Lower lobe of right lung (tissue), 2 donors: ENCODE data around the gene GTF2A1L. TPM values are rescaled to one million over a fixed set of nuclear protein-coding genes. Genes with fewer than 3 reads are reported as not detected.

Experiments used
- ATAC-seq, 2 donors: fragments of 200-7000 bp; cut with Tn5 transposase; one replicate each; pipeline ENCODE4 v1.9.1; 2020 to 2022; ENCODE audit warnings: mild to moderate bottlenecking in 2 of 2, moderate library complexity in 2 of 2
- DNase-seq: peaks from one replicate; pipeline ENCODE4 v3.0.0-alpha.2; 2020
- H3K27ac ChIP-seq: fragments of 200-600 bp; one replicate; pipeline ENCODE4 v1.8.0; 2022
- H3K27me3 ChIP-seq: fragments of 200-600 bp; one replicate; pipeline ENCODE4 v1.8.0; 2022; ENCODE audit warnings: low read depth
- H3K36me3 ChIP-seq: fragments of 200-600 bp; one replicate; pipeline ENCODE4 v1.8.0; 2022; ENCODE audit warnings: mild to moderate bottlenecking
- H3K4me1 ChIP-seq: fragments of 200-600 bp; one replicate; pipeline ENCODE4 v1.8.0; 2022
- H3K4me3 ChIP-seq: fragments of 200-600 bp; one replicate; pipeline ENCODE4 v1.8.0; 2022; ENCODE audit warnings: mild to moderate bottlenecking
- H3K9me3 ChIP-seq: fragments of 200-600 bp; one replicate; pipeline ENCODE4 v1.8.0; 2022
- CTCF ChIP-seq: fragments of 200-600 bp; IDR thresholded peaks from one replicate; pipeline ENCODE4 v1.8.0; 2022; ENCODE audit warnings: antibody characterized with exemption, mild to moderate bottlenecking
- intact Hi-C: fragments of 100-400 bp; cut with DNase I; formaldehyde crosslinking; loops from one replicate; pipeline ENCODE4 v1.11.0; 2022
- total RNA-seq: library from RNA; stranded (reverse); fragmentation: NEBNext Ultra II Directional; extraction: Animal tissue kit (Norgen Biotek cat#: 25700); gene quantifications from one replicate; pipeline ENCODE4 v1.2.1, GENCODE V29; 2021
- donor health status: DM: no; HTN: yes; CAD: no; lungs with severe emphysema.

The GTF2A1L gene
- total RNA-seq, 1 donor from 2014 or later = not detected

- H3K36me3 ChIP-seq = no peaks in the 10 kb centered on the region
- H3K4me1 ChIP-seq = no peaks in the 10 kb centered on the region
- ATAC-seq = no peak
Measured at GRCh38 chr2:48673581-48673980, 55.9 kb downstream of the GTF2A1L start.

GRCh38 chr2:48674933-48675332 is 57.3 kb downstream of the GTF2A1L start:
- intact Hi-C loops = no loop called here
- Histone ChIP-seq H3K9me3 (no peaks in the 10 kb centered on the region), H3K27ac (no peak overlapping the region), H3K27me3 (no peaks in the 10 kb centered on the region), H3K4me1 (no peaks in the 10 kb centered on the region), H3K36me3 (no peaks in the 10 kb centered on the region), H3K4me3 (no peak overlapping the region)
- TF ChIP-seq CTCF = no peak
- no peak for DNase-seq
- ATAC-seq = no peak

More at GRCh38 chr2:48673581-48673980, 55.9 kb downstream of the GTF2A1L start:
- no peak for TF ChIP-seq CTCF
- DNase-seq = no peak
- no peak overlapping the region for H3K27ac ChIP-seq
- no peak overlapping the region for H3K4me3 ChIP-seq
- intact Hi-C loops = no loop called here
- H3K9me3 ChIP-seq = no peaks in the 10 kb centered on the region
- no peaks in the 10 kb centered on the region for H3K27me3 ChIP-seq

- DNase-seq (no peak), ATAC-seq (no peak)
- H3K9me3 ChIP-seq = no peaks in the 10 kb centered on the region
- intact Hi-C loops = no loop called here
- no peaks in the 10 kb centered on the region for H3K27me3 ChIP-seq
- no peaks in the 10 kb centered on the region for H3K4me1 ChIP-seq
- no peak for TF ChIP-seq CTCF
- H3K36me3 ChIP-seq = no peaks in the 10 kb centered on the region
- H3K27ac ChIP-seq = no peak overlapping the region
- no peak overlapping the region for H3K4me3 ChIP-seq
Measured at GRCh38 chr2:48677450-48677849, 59.8 kb downstream of the GTF2A1L start.

DNA sequence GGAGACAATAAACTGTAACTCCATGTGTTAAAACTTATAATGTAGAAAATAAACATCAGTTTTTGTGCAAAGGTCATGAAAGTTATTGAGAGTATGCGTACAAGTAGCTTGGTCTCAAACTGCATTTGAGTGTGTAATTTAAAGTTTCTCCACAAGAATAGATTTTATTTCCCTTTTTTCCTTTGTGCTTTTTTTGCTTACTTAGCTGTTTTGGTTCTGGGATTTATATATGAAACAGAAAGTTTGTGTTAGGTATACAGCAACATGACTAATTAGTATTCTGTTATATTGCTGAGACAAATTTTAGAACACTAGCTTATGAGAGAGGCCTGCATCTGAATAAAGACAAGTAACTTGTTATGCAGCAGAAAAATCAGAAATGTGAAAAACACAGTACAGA is 67.5 kb downstream of the GTF2A1L start:
- ATAC-seq = no peak
- intact Hi-C loops = no loop called here
- Histone ChIP-seq H3K27ac (no peak overlapping the region), H3K4me3 (no peak overlapping the region), H3K4me1 (no peaks in the 10 kb centered on the region), H3K36me3 (no peaks in the 10 kb centered on the region), H3K27me3 (no peaks in the 10 kb centered on the region), H3K9me3 (no peaks in the 10 kb centered on the region)
- TF ChIP-seq CTCF = no peak
- no peak for DNase-seq

- ATAC-seq (no peak), DNase-seq (no peak)
- no peak overlapping the region for H3K27ac ChIP-seq
- H3K36me3 ChIP-seq = no peaks in the 10 kb centered on the region
- TF ChIP-seq CTCF = no peak
- H3K4me3 ChIP-seq = no peak overlapping the region
- intact Hi-C loops = no loop called here
- H3K4me1 ChIP-seq = no peaks in the 10 kb centered on the region
- no peaks in the 10 kb centered on the region for H3K27me3 ChIP-seq
- no peaks in the 10 kb centered on the region for H3K9me3 ChIP-seq
Measured at GRCh38 chr2:48691935-48692691, 74.5 kb downstream of the GTF2A1L start.
